T-helper 2 cell treated with Interferon-gamma antibody and Interleukin-4, amounts not matched to agents 100 ng/mL and 5 ng/mL, for 36 hours (primary cell): ENCODE measurements around the gene CDH23. TPM values are rescaled to one million over a fixed set of nuclear protein-coding genes. Genes with fewer than 3 reads are reported as not detected.

Experiments
- intact Hi-C: fragments of 100-400 bp; cut with micrococcal nuclease; formaldehyde crosslinking; loops from one replicate; pipeline ENCODE4 v1.15.1; 2023
- total RNA-seq: library from RNA; stranded (reverse); gene quantifications from 2 replicates; pipeline ENCODE4 v1.2.3, GENCODE V29; 2022

CDH23 gene
- total RNA-seq, 1 donor from 2014 or later, result 4.2 TPM

GRCh38 chr10:71748671-71749191, 352.0 kb downstream of the CDH23 start:
- intact Hi-C loops, result loop anchor here (1.0 to 2.0 kb wide), 4 partner anchors 21 to 40 kb away; partner anchors contain the start of gene VSIR

- intact Hi-C loops, result loop anchor here (2.0 kb wide), 1 partner anchor 41 kb away; no protein-coding TSS in a partner anchor
These were observed 352.7 kb downstream of the CDH23 start for GRCh38 chr10:71749396-71749795.

GRCh38 chr10:71750124-71750841, 353.6 kb downstream of the CDH23 start:
- intact Hi-C loops, result no loop called here

- intact Hi-C loops, result no loop called here
These were observed 354.3 kb downstream of the CDH23 start for GRCh38 chr10:71750986-71751385.

GRCh38 chr10:71751515-71752224, 354.9 kb downstream of the CDH23 start:
- intact Hi-C loops, result no loop called here

- intact Hi-C loops, result no loop called here
These were observed 355.8 kb downstream of the CDH23 start for GRCh38 chr10:71752391-71753090.

GRCh38 chr10:71753091-71753959, 356.6 kb downstream of the CDH23 start:
- intact Hi-C loops, result no loop called here

GRCh38 chr10:71753960-71754505, 357.3 kb downstream of the CDH23 start:
- intact Hi-C loops, result no loop called here

- intact Hi-C loops, result no loop called here
These were observed 357.8 kb downstream of the CDH23 start for GRCh38 chr10:71754562-71754961.

- intact Hi-C loops, result no loop called here
These were observed 358.6 kb downstream of the CDH23 start for GRCh38 chr10:71755179-71755879.

GRCh38 chr10:71756311-71757191, 359.8 kb downstream of the CDH23 start:
- intact Hi-C loops, result loop anchor here (2.0 kb wide), 1 partner anchor 16 kb away; the partner anchor contains the start of gene VSIR

- intact Hi-C loops, result loop anchor here (2.0 kb wide), 1 partner anchor 15 kb away; the partner anchor contains the start of gene VSIR
These were observed 360.7 kb downstream of the CDH23 start for GRCh38 chr10:71757399-71757922.

- intact Hi-C loops, result no loop called here
These were observed 364.4 kb downstream of the CDH23 start for GRCh38 chr10:71761105-71761511.

GRCh38 chr10:71761541-71762113, 364.9 kb downstream of the CDH23 start:
- intact Hi-C loops, result no loop called here

GRCh38 chr10:71762324-71762723, 365.6 kb downstream of the CDH23 start:
- intact Hi-C loops, result no loop called here

GRCh38 chr10:71763352-71764127, 366.8 kb downstream of the CDH23 start:
- intact Hi-C loops, result no loop called here

GRCh38 chr10:71765176-71765904, 368.6 kb downstream of the CDH23 start:
- intact Hi-C loops, result no loop called here
